Measurements from ENCODE around the gene SERTM2.

DNA sequence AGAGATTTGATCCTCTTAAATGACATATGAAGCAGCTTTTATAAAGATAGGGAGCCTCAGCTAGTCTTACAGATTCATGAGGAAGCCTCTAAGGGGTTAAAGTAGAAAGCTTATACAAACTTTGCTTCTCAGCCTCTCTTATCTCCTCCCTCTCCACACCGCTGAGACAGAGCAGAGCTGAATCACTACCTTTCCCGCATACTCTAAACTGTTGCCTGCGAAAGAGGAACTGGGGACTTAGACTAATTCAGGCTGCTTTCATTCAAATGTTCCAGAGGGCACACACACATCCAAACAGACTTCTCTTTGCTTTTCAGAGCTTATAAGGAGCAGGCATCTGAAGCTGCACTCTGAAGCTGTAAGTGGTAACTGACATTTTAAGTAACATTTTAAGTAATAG is at the start of gene SERTM2:
- TF ChIP-seq, protein P1, sequence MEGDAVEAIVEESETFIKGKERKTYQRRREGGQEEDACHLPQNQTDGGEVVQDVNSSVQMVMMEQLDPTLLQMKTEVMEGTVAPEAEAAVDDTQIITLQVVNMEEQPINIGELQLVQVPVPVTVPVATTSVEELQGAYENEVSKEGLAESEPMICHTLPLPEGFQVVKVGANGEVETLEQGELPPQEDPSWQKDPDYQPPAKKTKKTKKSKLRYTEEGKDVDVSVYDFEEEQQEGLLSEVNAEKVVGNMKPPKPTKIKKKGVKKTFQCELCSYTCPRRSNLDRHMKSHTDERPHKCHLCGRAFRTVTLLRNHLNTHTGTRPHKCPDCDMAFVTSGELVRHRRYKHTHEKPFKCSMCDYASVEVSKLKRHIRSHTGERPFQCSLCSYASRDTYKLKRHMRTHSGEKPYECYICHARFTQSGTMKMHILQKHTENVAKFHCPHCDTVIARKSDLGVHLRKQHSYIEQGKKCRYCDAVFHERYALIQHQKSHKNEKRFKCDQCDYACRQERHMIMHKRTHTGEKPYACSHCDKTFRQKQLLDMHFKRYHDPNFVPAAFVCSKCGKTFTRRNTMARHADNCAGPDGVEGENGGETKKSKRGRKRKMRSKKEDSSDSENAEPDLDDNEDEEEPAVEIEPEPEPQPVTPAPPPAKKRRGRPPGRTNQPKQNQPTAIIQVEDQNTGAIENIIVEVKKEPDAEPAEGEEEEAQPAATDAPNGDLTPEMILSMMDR (conservative IDR thresholded peaks at IDR 0.05; ENCODE audit: low read depth, low read length): no peak
- no peak for TF ChIP-seq EZH2phosphoT487 (IDR thresholded peaks at IDR 0.05; ENCODE audit: borderline replicate concordance, low read length)
- no peak for TF ChIP-seq EZH2 (IDR thresholded peaks at IDR 0.05; ENCODE audit: low read length, unreplicated experiment)

Measured in PC-3 (cell line).